ENCODE results near the gene CYP17A1.
"Not testable (repeated sequence)": the region's sequence is repeated elsewhere in the genome, so short reads cannot be mapped to it uniquely, and the experiment has no call there.

CYP17A1 gene, protein sequence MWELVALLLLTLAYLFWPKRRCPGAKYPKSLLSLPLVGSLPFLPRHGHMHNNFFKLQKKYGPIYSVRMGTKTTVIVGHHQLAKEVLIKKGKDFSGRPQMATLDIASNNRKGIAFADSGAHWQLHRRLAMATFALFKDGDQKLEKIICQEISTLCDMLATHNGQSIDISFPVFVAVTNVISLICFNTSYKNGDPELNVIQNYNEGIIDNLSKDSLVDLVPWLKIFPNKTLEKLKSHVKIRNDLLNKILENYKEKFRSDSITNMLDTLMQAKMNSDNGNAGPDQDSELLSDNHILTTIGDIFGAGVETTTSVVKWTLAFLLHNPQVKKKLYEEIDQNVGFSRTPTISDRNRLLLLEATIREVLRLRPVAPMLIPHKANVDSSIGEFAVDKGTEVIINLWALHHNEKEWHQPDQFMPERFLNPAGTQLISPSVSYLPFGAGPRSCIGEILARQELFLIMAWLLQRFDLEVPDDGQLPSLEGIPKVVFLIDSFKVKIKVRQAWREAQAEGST

DNA sequence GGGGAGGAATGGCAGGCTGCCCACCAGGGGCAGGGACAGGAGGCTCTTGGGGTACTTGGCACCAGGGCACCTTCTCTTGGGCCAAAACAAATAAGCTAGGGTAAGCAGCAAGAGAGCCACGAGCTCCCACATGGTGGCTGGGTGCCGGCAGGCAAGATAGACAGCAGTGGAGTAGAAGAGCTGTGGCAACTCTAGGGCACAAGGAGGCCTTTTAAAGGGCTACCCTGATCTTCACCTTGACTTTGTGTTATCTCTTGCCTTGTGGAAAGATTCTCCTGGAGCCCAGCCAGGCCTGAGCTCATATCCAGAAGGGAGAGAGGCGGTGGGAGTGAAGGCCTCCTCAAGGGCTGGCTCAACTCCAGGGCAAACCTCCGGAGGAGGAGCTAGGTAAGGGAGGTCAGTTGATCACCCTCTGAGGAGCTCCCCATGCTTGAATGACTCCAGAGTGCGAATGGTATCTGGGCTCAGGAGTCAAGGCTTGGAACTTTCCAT is at the start of gene CYP17A1:
Gene CYP17A1, minus strand, starts transcription at position 184 of the 492 bp plus-strand sequence. Its CDS starts 52 bp downstream, at position 132.
- DNase-seq (ENCODE audit: low spot score): no peak

DNA sequence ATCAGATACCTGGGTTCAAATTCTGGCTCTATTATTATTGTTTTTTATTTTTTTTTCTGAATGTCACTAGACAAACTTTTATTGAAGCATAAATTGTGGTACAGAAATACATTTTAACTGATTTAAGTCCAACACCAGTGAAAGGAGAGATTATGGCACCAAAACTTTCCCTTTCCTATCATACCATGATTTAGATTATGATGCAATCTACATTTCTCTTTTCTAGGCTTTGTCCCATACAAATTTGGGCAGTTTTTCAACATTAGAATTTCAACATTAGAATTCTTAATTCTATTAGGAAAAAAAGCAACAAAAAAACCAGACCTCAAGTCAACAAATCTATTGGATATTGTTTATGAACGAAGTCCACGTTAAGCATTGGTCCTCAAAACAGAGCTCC is 43.0 kb upstream of the CYP17A1 start:
- DNase-seq (ENCODE audit: low spot score): no peak

DNA sequence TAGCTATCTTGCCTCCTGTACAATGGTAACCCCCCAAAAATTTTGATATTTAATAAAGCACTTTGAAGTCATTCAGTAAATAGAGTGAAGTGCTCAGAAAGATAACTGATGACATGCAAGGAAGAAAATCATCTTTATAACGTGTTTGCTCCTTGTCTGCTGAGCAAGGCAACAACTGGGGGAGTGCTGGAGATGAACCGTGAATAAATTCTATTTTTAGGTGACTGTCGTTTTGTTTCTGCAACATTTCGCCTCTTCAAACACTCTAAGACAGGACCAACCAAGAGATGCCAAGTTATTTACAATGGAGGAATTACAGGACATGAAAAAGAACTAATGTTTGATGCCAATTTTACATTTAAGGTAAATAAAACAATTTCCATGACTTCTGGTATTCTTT is 41.4 kb upstream of the CYP17A1 start:
- DNase-seq (ENCODE audit: low spot score): no peak

DNA sequence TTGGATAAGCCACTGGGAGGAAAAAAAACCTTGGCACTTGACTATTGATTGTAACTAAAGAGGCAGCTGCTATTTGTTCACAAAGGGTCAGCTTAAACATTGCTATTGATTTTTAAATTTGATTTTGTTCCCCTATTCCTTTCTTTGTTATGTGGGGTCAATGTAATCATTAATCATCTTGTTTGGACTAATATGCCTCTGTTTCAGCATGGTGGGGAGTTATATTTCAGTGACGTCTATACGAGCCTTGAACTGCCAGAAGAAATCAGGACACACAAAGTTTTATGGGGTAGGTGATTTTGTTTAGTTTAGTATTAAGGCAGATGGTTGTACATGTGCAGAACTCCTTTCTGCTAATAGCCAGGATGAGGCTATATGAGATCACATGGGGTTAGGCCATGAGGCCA is 39.5 kb upstream of the CYP17A1 start:
- DNase-seq (ENCODE audit: low spot score): no peak

DNA sequence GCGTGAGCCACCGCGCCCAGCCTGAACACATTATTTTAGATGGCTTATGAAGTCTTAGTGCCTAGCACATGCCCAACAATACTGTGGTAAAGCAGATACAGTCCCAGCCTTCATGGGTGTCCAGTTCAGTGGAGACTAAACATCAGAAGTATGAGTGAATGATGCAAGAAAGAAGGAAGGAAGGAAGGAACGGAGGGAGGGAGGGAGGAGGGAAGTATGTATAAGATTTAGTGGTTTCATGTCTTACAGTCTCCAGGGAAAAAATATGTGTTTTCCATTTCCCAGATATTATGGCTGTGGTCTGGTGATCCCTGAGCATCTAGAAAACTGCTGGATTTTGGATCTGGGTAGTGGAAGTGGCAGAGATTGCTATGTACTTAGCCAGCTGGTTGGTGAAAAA is 35.0 kb upstream of the CYP17A1 start:
- DNase-seq (ENCODE audit: low spot score): no peak

DNA sequence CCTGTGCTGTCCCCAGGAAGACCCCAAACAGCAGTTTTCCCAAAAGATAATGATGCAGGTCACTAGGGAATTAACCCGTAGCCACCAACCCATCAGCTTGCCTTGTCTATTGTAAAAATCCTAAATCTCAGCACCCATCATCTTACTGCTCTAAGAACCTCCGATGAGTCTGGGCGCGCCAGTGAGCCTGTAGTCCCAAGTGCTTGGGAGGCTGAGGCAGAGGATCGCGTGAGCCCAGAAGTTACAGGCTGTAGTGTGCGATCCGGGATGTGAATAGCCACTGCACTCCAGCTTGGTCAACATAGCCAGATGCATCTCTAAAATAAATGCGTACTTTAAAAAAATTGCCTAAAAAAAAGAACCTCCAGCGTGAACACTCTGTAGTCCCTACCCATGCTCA is 33.0 kb upstream of the CYP17A1 start:
- no peak for DNase-seq (ENCODE audit: low spot score)

DNA sequence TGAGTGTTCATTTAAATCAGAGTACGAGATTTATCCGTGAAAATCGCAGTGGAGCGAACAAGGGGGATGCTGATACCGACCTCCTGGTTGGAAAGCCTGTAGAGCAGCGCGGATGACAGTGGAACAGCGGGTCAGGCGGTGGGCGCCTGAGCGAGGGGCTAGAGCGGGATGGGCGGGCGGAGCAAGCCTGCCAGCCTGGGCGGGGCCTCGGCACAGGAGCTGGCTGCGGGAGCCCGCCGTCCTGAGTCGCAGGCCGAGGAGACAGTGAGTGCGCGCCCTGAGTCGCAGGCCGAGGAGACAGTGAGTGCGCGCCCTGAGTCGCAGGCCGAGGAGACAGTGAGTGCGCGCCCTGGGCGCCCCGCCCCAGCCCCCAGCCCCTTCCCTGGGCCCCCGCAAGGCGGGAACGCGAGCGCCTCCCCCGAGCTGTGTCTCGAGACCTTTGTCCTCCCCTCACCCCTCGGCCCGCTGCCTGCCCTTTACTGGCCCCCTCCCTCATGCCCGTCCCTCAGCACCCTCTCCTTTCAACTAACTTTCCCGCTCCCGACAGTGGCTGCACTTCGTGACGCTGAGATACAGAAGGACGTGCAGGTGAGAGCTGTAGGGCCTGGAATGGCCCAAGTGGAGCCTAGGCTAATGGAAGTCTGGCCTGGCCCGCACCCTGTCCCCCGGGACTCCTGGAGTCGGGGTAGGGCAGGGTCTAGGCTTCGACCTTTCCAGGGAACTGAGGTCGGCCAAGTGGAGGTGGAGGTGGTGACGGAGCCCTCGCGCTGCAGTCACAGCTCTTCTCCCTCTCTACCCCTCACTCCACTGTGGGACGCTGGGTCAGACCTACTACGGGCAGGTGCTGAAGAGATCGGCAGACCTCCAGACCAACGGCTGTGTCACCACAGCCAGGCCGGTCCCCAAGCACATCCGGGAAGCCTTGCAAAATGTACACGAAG is 32.3 kb upstream of the CYP17A1 start, which contains the start of gene AS3MT:
Gene AS3MT, plus strand, starts transcription at position 213 of the 941 bp plus-strand sequence. Its CDS starts 123 bp downstream, at position 336.
- DNase-seq (ENCODE audit: low spot score): peak; percentile 84

DNA sequence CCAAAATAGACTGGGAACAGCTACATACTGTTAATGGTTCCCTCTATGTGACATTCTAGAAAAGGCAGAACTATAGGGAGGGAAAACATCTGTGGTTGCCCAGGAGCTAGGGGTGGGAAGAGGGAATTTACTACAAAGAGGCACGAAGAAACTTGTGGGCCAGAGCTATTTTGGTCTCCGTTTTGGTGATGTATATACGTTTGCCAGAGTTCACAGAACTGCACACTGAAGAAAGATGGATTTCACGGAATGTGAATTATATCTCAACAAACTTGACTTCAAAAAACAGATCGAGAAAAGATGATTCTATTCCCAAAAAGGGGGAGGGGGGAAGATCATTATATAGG is 31.7 kb upstream of the CYP17A1 start:
- DNase-seq (ENCODE audit: low spot score): no peak

DNA sequence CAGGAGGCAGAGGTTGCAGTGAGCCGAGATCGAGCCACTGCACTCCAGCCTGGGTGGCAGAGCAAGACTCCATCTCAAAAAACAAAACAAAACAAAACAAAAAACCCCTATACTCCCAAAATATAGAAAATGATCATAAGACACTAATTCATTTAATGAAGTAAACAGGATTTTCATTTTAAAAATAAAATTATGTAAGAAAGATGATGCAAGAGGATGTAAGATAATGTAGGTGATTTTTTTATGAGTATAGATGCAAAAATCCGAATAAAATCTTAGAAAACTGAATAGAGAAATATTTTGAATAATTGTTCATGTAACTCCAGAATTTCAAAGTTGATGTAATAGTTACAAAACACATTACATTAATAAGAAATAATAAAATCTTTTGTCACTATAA is 28.4 kb upstream of the CYP17A1 start:
- no peak for DNase-seq (ENCODE audit: low spot score)

DNA sequence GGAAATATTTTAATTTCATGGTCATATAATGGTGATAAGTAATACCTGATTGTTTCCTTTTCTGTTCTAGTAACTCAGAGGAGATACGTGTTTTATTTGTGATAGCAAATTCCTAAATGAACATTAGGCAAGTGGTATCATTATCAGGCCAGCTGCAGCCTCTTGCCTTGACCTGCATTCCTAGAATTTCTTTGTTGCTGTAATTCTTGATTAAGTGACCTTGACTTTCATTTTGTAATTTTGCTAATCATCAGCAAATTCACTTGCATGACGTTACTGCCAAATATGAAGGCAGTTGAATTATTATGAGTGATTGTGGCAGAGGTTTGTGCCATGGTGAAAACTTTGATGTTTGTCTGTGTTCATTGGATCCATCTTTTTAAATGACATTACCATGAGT is 26.4 kb upstream of the CYP17A1 start:
- DNase-seq (ENCODE audit: low spot score): no peak

DNA sequence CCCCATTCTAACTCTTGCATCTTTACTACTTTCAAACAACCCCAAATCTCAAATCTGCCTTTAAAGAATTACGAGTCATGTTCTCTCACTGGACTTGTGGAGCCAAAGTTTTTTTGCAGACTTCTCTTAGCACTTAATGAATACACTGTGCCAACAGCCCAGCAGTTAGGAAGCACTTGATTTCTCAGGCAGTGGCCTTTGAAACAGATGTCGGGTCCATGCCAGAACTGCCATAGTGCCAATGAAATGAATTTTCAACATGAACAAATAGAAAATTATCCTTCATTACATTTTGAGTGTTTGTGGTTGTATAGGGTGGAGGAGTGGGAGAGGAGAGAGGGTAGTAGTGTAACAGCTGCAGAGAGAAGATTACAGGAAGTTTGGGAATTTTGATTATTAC is 22.7 kb upstream of the CYP17A1 start:
- DNase-seq (ENCODE audit: low spot score): no peak

DNA sequence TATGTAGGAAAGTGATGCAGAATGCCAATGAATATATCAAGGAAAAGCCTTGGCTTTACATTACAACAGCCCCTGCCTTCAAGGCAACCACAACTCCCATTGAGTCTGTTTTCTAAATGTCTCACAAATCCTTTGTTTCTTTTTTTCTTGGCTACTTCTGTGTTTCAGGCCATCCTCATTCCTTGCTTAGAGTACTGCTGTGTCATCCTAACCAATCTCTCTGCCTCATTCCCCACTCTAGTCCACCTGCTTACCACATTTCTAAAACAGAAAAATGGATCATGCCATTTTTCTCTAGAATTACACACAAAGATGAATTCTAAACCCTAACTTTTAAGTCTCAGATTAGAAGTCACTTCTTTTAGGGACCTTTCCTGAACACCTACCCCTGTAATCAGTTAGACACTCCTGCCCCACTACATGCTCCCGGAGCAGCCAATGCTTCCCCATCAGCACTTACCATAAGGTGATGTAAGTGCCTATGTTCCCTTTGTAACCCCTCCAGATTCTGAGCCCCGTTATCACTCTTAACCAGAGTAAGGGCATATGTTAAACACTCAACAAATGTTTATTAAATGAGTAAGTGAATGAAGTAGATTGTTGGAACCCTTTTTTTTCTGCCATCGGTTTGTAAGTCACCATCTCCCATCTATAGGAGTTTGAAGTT is 19.7 kb upstream of the CYP17A1 start:
- DNase-seq (ENCODE audit: low spot score): no peak

DNA sequence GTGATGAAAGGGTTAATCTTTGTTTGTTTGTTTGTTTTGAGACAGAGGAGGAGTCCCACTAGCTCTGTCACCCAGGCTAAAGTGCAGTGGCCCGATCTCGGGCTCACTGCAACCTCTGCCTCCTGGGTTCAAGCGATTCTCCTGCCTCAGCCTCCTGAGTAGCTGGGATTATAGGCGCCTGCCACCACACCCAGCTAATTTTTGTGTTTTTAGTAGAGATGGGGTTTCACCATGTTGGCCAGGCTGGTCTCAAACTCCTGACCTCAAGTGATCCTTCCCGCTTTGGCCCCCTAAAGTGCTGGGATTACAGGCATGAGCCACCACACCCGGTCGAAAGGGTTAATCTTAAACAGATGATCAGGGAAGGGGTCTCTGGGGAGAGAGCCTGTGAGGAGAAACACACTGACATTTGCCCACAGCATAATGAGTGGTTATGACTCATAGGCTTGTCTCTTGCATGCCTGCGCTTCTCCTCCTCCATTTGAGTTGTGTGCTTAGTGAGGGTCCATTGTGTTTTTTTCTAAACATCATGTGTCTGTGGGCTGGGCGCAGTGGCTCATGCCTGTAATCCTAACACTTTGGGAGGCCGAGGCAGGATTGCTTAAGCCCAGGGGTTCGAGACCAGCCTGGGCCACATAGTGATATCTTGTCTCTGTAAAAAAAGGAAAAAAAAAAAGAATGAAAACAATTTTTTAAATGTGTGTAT is 18.7 kb upstream of the CYP17A1 start:
- not testable (repeated sequence) for DNase-seq (ENCODE audit: low spot score)

DNA sequence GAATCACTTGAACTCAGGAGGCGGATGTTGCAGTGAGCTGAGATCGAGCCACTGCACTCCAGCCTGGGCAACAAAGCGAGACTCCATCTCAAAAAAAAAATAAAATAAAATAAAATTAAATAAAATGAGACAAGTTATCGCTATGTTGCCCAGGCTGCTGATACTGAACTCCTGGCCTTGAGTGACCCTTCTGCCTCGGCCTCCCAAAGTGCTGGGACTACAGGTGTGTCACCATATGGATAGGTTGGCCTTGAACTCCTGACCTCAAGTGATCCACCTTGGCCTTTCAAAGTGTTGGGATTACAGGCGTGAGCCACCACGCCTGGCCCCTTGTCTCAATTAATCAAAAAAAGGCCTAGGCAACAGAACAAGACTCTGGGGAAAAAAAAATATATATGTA is 16.0 kb upstream of the CYP17A1 start:
- DNase-seq (ENCODE audit: low spot score): not testable (repeated sequence)

DNA sequence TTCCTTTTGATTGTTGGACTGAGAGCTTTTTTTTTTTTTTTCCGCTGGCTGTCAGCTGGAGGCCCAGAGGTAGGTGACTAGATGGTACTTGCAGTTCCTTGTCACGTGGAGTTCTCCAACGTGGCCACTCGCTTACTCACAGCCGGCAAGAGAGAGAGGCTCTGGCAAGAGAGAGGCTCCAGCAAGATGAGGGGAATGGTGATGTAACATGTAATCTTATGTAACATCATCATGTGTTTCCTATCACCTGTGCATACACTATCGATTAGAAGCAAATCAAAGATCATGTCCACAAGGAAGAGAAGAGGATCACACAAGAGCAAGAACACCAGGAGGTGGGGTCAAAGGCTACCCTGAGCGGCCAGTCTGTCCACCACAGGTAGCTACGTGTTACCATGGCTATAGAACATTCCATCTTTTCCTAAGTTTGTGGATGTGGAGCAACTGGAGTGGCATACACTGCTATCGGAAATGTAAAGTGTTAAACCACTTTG is 12.9 kb upstream of the CYP17A1 start:
- no peak for DNase-seq (ENCODE audit: low spot score)

DNA sequence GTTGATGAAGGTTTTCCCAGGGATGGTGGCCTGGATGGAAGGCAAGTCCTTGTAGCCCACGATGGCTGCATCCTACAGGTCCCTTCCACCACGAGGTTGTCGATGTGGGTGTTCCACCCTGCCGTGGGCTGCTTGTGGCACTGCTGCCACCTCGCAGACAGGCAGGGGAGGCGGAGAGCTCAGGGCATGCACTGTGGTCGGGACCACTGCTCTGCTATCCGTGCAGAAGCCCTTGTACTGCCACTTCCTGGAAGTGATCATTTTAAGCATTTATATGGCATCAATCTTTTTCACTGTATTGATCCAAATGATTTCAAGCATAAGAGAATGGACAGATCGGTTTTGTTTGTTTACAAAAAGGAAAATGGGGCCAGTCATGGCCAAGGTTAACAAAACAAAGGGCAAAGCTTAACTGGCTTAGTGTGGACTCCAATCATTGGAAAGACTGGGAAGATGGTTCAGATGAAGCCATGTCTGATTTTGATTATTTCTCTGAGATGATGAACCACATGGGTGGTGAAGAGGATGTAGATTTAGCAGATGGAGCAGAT is 8.2 kb upstream of the CYP17A1 start:
- DNase-seq (ENCODE audit: low spot score): no peak

DNA sequence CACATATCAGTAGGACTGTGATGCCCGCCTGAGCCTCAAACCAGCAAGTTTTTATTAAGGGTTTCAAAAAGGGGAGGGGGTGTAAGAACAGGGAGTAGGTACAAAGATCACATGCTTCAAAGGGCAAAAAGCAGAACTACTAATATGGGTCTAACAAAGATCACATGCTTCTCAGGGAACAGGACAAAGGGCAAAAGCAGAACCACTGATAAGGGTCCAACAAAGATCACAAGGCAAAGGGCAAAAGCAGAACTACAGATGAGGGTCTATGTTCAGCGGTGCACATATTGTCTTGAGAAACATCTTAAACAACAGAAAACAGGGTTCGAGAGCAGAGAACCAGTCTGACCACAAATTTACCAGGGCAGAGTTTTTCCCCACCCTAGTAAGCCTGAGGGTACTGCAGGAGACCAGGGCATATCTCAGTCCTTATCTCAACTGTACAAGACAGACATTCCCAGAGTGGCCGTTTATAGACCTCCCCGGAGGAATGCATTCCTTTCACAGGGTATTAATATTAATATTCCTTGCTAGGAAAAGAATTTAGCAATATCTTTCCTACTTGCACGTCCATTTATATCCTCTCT is 7.1 kb upstream of the CYP17A1 start:
- not testable (repeated sequence) for DNase-seq (ENCODE audit: low spot score)

DNA sequence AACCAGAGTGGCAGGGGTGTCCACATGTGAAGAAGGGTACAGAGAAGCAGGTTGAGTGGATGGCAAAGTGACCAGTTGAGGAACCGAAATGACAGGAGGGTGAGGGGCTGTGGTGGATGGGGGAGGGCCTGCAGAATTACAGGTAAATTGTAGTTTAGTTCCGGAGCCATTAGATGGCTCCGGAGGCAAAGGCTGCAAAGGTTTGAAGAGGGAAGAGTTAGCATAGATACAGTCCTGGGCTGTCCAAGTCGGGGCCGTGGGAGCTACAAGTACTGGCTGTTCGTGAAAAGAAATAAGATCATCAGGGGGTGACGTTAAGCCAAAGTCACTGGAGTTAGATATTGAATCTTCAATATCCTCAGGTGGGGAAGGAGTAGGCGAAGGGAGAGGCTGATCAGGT is 5.9 kb upstream of the CYP17A1 start:
- DNase-seq (ENCODE audit: low spot score): not testable (repeated sequence)

DNA sequence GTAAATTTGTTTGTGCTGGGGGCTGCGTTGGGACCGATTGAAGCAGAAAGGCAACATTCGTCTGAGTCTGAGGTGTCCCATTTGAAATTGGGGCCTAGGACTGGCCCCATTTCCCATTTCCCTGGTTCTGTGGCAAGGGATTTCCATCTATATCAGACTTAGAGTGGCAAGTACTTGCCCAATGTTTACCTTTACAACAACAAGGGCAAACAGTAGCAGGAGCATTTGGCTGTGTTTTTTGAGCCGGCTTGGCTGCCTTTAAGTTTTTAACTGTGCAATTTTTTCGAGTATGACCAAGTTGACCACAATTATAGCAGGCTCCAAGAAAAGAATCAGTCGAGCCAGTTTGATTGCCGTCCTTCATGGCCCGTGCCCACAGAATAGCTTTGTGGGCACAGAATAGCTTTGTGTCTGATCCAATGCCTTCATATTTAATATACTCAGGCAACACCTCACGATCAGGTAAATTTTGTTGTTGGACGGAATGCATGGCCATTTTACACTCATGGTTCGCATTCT is 4.7 kb upstream of the CYP17A1 start:
- no peak for DNase-seq (ENCODE audit: low spot score)

DNA sequence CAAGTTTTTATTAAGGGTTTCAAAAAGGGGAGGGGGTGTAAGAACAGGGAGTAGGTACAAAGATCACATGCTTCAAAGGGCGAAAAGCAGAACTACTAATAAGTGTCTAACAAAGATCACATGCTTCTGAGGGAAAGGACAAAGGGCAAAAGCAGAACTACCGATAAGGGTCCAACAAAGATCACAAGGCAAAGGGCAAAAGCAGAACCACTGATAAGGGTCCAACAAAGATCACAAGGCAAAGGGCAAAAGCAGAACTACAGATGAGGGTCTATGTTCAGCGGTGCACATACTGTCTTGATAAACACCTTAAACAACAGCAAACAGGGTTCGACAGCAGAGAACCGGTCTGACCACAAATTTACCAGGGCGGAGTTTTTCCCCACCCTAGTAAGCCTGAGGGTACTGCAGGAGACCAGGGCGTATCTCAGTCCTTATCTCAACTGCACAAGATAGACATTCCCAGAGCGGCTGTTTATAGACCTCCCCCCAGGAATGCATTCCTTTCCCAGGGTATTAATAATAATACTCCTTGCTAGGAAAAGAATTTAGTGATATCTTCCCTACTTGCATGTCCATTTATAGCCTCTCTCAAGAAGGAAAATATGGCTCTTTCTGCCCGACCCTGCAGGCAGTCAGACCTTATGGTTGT is 1.2 kb upstream of the CYP17A1 start:
- not testable (repeated sequence) for DNase-seq (ENCODE audit: low spot score)
